IPS-18c (cell line): ENCODE results near the gene TEAD4.

Source experiments
- H3K4me3 ChIP-seq: 2 replicates; pipeline ENCODE4 v1.7.0; 2013; ENCODE audit warnings: low read depth, mild to moderate bottlenecking, low read length, moderate library complexity; ENCODE audit not compliant: insufficient read depth
- H3K9me3 ChIP-seq: one replicate; pipeline ENCODE4 v1.6.1; 2013; ENCODE audit warnings: mild to moderate bottlenecking, low read length, moderate library complexity; ENCODE audit not compliant: control insufficient read depth, insufficient read depth

TEAD4 gene

DNA sequence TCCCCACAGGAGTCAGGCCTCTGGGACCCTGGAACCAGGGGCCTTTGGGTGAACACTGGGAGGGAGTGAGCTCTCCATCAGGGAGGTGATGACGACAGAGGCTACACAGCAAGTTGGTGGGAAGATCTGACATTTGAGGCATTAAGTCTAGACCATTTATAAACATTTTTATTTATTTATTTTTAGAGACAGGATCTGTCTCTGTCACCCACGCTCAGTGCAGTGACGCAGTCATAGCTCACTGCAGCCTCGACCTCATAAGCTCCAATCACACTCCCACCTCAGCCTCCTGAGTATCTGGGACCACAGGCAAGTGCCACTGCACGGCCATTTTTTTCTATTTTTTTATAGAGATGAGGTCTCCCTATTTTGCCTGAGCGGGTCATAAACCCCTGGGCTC is 53.6 kb downstream of the TEAD4 start:
- H3K4me3 ChIP-seq, result no peak overlapping the region
- no peaks in the 10 kb centered on the region for H3K9me3 ChIP-seq

DNA sequence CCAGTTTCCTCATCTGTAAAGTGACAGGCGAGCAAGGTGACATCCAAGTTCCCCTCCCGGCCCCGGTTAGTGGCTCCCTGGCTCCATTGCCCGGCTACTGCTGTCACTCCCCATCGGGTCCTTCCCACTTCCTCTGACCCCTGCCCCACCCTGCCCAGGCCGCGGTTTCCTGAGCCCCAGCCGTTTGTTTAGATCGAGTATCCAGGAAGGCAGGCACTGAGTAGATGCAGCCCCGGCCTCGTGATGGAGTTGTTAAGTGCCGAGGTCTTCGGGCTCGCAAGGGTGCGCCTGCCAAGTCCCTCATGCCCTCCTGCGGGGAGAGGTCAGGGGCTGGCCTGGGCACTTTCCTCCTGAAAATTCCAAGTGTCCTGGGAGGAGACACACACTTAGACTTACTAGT is 55.4 kb downstream of the TEAD4 start:
- Histone ChIP-seq H3K9me3 (no peaks in the 10 kb centered on the region), H3K4me3 (no peak overlapping the region)

DNA sequence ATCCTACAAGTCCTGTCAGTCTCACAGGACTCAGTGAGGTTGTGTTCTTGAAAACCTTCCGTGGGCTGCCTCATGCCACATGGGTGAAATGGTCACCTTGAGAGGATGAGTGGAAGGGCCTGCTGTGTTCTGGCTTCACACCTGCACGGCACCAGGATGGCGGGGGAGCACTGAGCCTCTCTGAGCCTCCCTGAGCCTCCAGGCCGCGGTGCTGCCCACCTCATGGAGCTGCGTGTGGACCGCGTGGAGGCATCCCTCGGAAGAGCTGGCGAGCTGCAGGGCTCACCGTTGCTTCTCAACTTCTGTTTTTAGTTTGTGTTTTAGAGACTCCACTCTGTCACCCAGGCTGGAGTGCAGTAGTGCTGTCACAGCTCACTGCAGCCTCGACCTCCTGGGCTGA is 56.2 kb downstream of the TEAD4 start:
- no peaks in the 10 kb centered on the region for H3K9me3 ChIP-seq
- no peak overlapping the region for H3K4me3 ChIP-seq

DNA sequence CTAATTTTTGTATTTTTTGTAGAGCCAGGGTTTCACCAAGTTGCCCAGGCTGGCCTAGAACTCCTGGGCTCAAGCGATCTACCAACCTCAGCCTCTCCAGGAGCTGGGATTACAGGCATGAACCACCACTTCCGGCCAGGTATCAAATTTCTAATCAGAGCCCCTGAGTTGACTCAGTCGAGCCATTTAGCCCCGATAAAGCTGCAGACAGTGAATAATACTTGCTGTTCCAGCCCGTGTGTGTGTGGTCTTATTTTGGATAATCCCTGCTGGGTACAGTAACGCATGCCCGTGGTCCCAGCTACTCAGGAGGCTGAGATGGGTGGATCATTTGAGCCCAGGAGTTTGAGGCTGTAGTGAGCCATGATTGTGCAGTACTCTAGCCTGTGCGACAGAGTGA is 57.0 kb downstream of the TEAD4 start:
- no peaks in the 10 kb centered on the region for H3K9me3 ChIP-seq
- no peak overlapping the region for H3K4me3 ChIP-seq

DNA sequence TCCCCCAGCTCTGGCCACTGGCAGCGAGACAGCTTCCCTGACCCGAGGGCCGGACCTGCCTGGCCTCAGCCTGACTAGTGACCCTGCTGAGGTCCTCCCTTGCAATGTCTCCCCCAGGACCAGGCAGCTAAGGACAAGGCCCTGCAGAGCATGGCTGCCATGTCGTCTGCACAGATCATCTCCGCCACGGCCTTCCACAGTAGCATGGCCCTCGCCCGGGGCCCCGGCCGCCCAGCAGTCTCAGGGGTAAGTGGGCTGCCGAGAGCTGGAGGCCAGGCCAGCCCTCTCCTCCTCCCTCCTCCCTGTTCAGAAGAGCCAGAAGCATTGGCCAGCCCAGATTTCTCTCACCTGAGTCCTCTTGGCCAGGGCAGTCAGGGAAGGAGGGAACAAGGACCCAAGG is 58.1 kb downstream of the TEAD4 start:
- Histone ChIP-seq H3K4me3 (no peak overlapping the region), H3K9me3 (no peaks in the 10 kb centered on the region)

DNA sequence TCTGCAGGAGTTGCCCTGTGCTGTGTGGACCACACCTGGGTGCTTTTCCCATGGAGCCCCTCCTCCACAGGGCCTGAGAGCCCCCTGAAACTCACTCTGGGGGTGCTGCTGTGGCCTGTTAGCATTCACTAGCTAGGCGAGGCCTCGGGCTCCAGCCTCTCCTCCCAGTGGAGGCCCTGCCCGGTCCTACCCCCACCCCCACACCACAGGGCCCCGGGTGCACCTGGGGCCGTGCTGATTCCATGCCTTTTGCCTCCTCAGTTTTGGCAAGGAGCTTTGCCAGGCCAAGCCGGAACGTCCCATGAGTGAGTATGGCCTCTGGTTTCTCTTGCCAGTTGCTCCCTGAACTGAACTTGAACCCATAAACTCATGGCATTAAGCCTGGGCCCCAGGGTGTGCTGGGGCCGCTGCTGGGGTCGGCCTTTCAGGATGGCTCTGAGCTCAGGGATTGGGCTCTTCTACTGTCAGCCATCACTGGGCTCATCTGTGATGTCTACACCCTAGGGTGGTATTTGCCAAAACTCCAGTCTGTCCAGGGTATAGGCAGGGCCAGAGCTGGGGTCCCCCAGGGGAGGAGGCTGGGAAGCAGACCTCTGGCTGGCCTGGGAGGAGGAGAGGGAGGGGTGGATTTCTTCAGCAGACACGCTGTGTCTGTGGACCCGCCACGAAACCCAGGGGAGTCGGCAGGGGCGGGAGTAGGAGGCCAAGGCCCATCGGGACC is 59.2 kb downstream of the TEAD4 start:
- no peaks in the 10 kb centered on the region for H3K9me3 ChIP-seq

DNA sequence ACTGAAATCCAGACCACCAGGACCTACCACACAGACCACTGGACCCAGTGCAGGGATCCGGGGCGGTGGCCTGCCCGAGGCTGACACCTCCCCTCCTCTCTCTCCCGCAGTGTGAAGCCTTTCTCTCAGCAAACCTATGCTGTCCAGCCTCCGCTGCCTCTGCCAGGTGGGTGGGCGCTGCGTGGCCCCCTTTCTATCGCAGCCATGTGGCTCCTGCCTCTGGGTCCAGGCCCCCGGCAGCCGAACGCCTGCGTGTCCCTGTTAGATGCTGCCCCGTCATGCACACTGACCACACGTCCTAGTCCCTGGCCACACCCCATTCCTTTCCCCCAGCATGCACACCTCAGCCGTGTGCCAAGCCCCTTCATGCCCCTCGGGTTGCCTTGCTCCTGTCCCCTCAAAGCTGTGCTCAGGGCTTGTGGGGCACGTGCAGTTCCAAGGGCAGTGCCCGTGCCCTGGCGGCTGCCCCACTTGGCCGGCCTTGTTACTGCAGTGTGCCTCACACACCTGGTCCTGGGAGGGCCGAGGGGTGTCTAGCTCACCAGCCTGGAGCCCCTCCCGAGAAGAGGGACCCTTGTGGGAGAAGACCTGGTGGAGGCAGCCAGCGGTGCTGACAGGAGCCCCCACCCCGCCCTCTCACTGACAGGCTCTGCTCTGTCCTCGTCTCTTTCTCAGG is 59.9 kb downstream of the TEAD4 start:
- H3K9me3 ChIP-seq, result no peaks in the 10 kb centered on the region
- H3K4me3 ChIP-seq, result no peak overlapping the region

More for the DNA sequence above, 59.2 kb downstream of the TEAD4 start:
- no peak overlapping the region for H3K4me3 ChIP-seq

DNA sequence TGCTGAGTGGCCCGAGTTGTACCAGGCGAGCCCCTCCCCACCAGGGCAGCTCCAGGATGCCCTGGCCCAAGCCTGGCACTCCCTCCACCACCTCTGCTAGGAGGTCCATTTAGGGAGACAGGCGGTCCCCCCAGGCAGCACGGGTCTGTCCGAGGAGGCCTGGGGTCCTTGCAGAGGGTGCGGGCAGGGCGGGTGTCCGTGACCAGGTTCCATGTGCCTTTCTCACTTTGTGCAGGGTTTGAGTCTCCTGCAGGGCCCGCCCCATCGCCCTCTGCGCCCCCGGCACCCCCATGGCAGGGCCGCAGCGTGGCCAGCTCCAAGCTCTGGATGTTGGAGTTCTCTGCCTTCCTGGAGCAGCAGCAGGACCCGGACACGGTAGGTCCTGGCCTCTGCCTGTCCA is 61.2 kb downstream of the TEAD4 start:
- no peak overlapping the region for H3K4me3 ChIP-seq

DNA sequence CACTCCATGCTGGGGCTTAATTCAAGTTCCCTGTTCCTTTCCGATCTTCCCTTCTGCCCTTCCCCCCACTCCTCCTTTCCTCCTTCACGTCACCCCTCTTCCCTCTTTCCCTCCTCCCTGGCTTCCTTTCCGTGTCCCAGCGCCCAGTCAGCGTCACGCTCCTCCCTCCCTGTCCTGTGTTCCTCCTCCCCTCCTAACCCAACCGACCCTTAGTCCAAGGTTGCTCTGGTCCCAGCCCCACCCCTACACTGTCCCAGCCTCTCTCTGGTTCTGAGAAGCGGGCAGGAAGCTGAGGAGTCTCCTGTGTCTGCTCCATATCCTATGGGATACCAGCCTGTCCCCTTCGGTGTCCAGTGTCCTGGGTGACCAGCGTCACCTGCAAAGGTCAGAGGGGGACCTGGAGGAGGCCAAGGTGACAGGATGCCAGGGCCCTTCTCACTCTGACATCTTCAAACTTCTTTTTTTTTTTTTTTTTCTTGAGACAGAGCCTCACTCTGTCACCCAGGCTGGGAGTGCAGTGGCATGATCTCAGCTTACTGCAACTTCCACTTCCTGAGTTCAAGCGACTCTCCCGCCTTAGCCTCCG is 61.7 kb downstream of the TEAD4 start:
- Histone ChIP-seq H3K9me3 (no peaks in the 10 kb centered on the region), H3K4me3 (no peak overlapping the region)

More for the DNA sequence above, 61.2 kb downstream of the TEAD4 start:
- no peaks in the 10 kb centered on the region for H3K9me3 ChIP-seq

DNA sequence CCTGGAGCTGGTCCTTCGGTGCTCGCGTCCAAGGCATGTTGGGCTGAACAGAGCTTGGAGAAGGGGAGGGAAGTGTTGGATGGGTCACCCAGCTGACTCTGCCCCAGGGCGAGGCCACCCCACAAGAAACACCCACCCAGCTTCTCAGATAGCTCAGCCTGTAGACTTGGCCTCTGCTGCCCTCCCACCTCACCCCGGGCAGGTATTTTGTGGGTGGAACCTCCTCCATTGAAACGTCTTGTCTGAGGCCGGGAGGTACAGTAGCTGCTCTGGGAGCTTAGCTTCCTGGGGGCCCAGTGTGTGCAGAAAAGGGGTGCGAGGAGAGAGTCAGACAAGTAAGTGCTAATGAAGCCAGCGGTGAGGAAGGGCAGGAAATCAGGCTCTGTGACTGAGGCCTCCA is 63.2 kb downstream of the TEAD4 start:
- H3K9me3 ChIP-seq, result no peaks in the 10 kb centered on the region
- H3K4me3 ChIP-seq, result no peak overlapping the region

DNA sequence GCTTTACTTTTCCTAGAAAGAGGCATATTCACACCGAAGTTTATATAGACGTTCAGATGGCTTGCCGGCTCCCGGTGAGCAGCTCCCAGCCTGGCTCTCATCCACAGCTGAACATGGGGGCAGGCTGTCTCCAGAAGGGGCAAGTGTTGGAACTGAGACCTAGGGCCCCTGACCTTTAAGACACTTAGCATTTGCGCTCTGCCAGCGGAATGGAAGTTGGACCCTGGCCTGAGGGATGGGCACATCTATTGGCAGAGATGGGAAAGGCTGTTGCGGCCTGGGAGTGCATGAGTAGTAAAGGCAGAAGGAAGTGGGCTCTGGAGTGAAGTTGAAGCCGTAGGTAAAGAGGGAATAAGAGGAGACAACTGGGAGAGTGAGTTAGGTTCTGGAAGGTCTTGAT is 63.8 kb downstream of the TEAD4 start:
- Histone ChIP-seq H3K4me3 (no peak overlapping the region), H3K9me3 (no peaks in the 10 kb centered on the region)

DNA sequence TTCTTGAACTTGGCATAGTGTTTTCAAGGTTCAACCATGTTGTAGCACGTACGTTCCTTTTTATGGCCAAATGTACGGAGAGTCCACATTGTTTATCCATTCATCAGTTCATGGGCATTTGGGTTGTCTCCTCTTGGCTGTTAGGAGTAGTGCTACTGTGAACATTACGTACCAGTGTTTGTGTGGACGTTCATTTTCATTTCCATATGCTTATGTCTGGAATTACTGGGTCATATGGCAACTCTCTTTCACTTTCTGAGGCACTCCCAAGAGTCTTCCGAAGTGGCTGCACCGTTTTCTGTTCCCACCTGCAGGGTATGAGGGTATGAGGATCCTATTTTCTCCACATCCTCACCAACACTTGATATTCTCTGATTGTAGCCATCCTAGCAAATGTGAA is 68.9 kb downstream of the TEAD4 start:
- no peaks in the 10 kb centered on the region for H3K9me3 ChIP-seq
- no peak overlapping the region for H3K4me3 ChIP-seq

DNA sequence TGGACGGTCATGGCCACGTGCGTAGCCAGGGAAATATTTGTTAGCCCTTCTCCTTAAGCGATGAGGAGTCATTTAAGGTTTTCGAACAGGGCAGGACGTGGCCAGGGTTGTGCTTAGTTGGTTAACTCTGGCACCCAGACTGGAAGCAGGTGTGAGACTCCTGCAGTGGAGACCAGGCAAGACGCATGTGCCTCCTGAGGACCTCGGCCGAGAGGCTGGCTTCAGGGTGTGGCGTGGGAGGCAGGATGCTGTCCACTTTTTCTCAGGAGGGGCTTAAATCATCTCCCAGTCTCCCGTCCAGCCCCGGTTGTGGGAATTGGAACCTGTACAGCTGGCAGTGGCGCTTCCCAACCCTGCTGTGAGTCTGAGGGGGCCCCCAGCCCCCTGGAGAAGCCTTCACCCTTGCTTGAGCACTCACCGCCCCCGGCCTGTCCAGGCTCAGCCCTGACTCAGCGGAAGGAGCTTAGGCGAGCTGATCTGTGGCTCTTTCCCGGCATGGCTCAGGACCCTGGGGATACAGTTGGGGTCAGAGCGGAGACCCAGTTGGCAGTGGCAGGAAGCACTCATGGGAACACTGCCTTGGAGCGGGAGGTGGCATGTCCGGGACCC is 71.7 kb downstream of the TEAD4 start:
- Histone ChIP-seq H3K4me3 (no peak overlapping the region), H3K9me3 (no peaks in the 10 kb centered on the region)

DNA sequence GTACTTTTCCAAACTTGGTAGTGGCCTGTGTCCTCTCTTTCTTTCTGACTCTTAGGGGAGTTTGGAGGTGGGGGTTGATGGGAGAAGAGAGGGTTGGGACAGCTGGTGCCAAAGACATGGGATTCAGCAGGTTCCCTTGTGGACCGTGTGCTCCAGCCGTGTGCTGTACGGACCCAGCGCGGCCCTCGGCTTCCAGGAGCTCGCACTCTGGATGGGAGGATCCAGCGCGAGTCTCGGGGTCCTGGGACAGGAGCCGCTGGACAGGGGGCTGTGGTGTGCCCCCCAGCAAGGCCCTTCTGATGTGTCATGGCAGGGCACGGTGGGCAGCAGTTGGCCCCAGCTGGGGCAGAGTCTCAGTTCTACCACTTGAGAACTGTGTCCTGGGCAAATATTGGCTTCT is 73.0 kb downstream of the TEAD4 start:
- no peak overlapping the region for H3K4me3 ChIP-seq
- no peaks in the 10 kb centered on the region for H3K9me3 ChIP-seq

DNA sequence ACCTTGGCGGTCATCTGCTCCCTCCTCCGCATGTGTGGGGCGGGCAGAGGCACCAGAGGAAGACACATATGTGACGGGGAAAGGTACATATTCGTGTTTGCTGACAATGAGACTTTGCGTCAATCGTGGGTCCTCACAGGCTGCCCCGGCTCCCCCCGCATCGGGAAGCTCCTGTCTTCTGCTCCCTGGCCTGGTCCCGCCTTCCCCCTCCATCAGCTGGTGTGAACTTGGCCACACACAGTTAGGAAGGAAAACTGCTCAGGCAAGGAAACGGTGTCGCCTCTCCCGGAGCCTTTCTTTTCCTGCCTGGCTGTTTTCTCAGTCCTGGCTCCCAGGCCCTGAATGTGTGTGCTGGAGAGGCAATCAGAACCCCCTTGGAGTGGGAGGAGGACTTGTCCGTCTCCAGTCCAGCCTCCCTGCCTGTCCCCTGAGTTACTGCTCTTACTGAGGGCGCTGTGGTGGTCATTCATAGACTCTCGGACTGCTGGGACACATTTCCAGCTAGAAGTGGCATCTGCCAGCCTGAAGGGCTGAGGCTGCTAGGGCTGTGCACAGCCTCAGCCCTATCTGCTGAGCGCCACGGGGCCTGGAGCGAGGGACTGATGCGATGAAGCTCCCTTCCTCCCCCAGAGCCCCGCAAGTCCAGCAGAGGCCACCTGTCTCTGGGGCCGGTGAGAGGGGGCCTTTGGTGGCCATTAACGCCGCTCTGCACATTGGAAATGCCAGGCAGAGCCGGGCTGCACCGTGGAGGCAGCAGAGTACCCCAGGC is 73.8 kb downstream of the TEAD4 start:
- no peak overlapping the region for H3K4me3 ChIP-seq

DNA sequence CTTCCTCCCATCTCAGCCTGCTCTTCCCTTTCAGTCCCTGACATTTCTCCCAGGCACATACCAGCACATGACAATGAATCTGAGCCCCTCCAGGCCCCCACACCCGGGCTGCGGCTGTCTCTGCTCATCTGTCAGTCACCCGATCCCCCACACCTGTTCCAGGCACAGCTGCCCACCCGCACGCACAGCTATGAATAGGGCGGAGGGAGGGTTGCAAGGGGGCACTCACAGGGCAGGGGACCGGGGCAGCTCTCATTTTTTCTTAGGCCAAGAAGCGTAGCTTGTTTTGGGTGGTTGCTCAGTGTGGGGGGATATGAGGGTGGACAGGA is 74.3 kb downstream of the TEAD4 start:
- no peaks in the 10 kb centered on the region for H3K9me3 ChIP-seq
- H3K4me3 ChIP-seq, result no peak overlapping the region

More for the DNA sequence above, 73.8 kb downstream of the TEAD4 start:
- no peaks in the 10 kb centered on the region for H3K9me3 ChIP-seq

DNA sequence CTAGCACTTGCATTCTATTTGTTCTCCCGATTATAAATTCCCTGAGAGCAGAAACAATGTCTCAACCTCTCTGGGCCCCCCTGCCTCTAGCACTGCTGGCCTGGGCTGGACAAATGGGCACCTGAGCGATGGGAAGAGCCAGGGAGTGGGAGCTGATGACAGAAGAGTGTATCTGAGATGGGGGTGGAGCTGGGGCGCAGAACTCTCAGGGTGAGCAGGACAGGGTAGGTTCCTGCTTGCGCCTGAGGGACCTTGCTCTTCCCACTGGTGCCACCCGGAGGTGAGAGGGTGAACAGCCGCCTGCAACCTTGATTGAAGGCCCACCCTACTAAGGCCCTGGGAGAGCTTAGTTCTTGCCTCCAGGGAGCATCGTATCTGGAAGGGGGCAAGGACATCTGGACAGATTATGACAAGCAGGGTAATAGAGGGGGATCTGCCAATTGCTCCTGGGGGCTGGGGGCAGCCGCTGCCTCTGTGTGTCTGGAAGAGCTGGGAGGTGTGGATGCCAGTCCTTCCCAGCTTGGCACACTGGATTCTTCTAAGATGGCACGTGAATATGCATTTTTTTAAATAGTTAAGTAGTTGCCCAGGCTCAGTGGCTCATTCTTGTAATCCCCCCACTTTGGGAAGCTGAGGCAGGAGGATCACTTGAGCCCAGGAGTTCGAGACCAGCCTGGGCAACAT is 75.0 kb downstream of the TEAD4 start:
- H3K9me3 ChIP-seq, result no peaks in the 10 kb centered on the region
- H3K4me3 ChIP-seq, result no peak overlapping the region
